Measurements from ENCODE around the gene DNM3. TPM values are rescaled to one million over a fixed set of nuclear protein-coding genes. Genes with fewer than 3 reads are reported as not detected.

Gene DNM3
- total RNA-seq, 1 experiment from 2014 or later = 0.71 TPM

GRCh38 chr1:171896936-171897703 lies 55.8 kb downstream of the DNM3 start:
- no peak overlapping the region for H3K4me3 ChIP-seq (ENCODE audit: low read depth, low read length, poor library complexity, severe bottlenecking)
- H3K36me3 ChIP-seq (ENCODE audit: insufficient read depth, low read length, poor library complexity, severe bottlenecking) = no peaks in the 10 kb centered on the region
- ChIA-PET POLR2A (ENCODE audit: low non-redundant PET) (no interaction called here), CTCF (no interaction called here)
- no peak for DNase-seq (ENCODE audit: low spot score)
- BruUV-seq (replicated peaks) = no TSS peak
- no peak for TF ChIP-seq EZH2 (IDR thresholded peaks at IDR 0.05; ENCODE audit: borderline replicate concordance, low read depth, low read length, poor library complexity, severe bottlenecking)
- H3K27ac ChIP-seq (ENCODE audit: low read depth, low read length, poor library complexity, severe bottlenecking) = no peak overlapping the region
- intact Hi-C loops (cut with micrococcal nuclease; ENCODE audit: unreplicated experiment) = no loop called here
- no peaks in the 10 kb centered on the region for H3K9me3 ChIP-seq (ENCODE audit: low read depth, low read length, poor library complexity, severe bottlenecking)
- no peaks in the 10 kb centered on the region for H3K27me3 ChIP-seq (replicated peaks; ENCODE audit: insufficient read depth, low read depth, low read length, poor library complexity)
- no peaks in the 10 kb centered on the region for H3K4me1 ChIP-seq (ENCODE audit: insufficient read depth, low read length, poor library complexity, severe bottlenecking)

DNA sequence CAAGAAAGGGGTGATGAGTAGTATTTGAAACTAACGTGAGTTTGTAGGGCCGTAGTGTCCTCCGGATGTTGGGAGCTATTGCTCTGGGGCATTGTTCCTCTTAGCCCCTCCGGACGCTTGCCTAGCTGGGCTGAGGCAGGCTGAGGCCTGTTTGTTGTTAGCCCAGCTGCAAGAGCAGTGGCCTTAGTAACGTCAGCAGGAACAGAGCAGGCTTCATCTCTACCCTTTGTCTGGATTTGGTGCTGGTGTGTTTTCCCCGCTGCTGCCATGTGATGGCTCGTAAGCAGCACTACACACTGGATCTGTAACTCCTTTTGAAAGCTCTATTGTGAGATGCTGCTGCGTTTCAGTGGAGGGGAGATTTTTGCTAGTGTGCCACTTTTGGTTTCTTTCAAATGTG lies 57.6 kb downstream of the DNM3 start:
- Histone ChIP-seq H3K4me3 (ENCODE audit: low read depth, low read length, poor library complexity, severe bottlenecking) (no peak overlapping the region), H3K27ac (ENCODE audit: low read depth, low read length, poor library complexity, severe bottlenecking) (no peak overlapping the region), H3K9me3 (ENCODE audit: low read depth, low read length, poor library complexity, severe bottlenecking) (no peaks in the 10 kb centered on the region), H3K36me3 (ENCODE audit: insufficient read depth, low read length, poor library complexity, severe bottlenecking) (no peaks in the 10 kb centered on the region), H3K27me3 (replicated peaks; ENCODE audit: insufficient read depth, low read depth, low read length, poor library complexity) (no peaks in the 10 kb centered on the region), H3K4me1 (ENCODE audit: insufficient read depth, low read length, poor library complexity, severe bottlenecking) (no peaks in the 10 kb centered on the region)
- intact Hi-C loops (cut with micrococcal nuclease; ENCODE audit: unreplicated experiment) = no loop called here
- no peak for DNase-seq (ENCODE audit: low spot score)
- BruUV-seq (replicated peaks) = no TSS peak
- ChIA-PET POLR2A (ENCODE audit: low non-redundant PET) (no interaction called here), CTCF (no interaction called here)
- TF ChIP-seq EZH2 (IDR thresholded peaks at IDR 0.05; ENCODE audit: borderline replicate concordance, low read depth, low read length, poor library complexity, severe bottlenecking) = no peak
- TF ChIP-seq CTCF (conservative IDR thresholded peaks at IDR 0.05; ENCODE audit: low read depth, low read length) = no peak

DNA sequence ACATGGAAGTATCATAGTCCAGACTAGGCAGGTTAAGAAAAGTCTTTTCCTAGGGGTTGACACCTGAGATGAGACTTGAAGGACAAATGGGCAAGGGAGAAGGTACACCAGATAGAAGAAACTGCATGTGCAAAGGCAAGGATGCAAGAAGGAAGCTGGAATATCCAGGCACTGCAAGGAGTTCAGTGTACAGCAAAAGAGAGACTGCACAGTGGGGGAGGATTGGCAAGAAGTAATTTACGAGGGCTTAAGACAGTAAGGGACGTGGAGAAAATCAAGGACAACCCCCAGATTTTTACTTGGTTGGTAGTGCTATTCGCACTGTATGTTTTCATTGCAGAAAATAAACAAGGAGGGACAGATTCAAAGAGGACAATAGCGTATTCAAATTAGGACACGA lies 58.5 kb downstream of the DNM3 start:
- Histone ChIP-seq H3K36me3 (ENCODE audit: insufficient read depth, low read length, poor library complexity, severe bottlenecking) (no peaks in the 10 kb centered on the region), H3K4me3 (ENCODE audit: low read depth, low read length, poor library complexity, severe bottlenecking) (no peak overlapping the region), H3K27me3 (replicated peaks; ENCODE audit: insufficient read depth, low read depth, low read length, poor library complexity) (no peaks in the 10 kb centered on the region), H3K27ac (ENCODE audit: low read depth, low read length, poor library complexity, severe bottlenecking) (no peak overlapping the region), H3K9me3 (ENCODE audit: low read depth, low read length, poor library complexity, severe bottlenecking) (no peaks in the 10 kb centered on the region), H3K4me1 (ENCODE audit: insufficient read depth, low read length, poor library complexity, severe bottlenecking) (no peaks in the 10 kb centered on the region)
- TF ChIP-seq CTCF (conservative IDR thresholded peaks at IDR 0.05; ENCODE audit: low read depth, low read length) (no peak), EZH2 (IDR thresholded peaks at IDR 0.05; ENCODE audit: borderline replicate concordance, low read depth, low read length, poor library complexity, severe bottlenecking) (no peak)
- ChIA-PET CTCF (no interaction called here), POLR2A (ENCODE audit: low non-redundant PET) (no interaction called here)
- intact Hi-C loops (cut with micrococcal nuclease; ENCODE audit: unreplicated experiment) = no loop called here
- DNase-seq (ENCODE audit: low spot score) = no peak
- BruUV-seq (replicated peaks) = no TSS peak

DNA sequence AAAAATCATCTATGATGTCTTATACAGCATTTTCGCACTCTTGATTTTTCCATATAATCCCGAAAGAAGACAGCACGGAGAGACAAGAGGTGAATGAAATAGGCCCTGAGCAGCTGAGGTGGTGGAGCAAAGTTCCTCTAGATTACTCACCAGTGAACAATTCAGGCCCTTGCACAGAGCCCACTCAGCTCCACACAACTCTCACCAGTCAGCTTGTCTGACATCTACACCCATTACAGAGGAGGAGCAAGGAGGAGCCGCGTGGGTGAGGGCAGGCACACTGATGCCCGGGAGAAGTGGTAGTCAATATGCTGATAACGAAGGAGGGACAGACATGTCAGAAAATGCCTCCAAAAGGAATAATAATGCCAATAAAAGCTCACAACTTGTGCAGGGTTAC lies 59.9 kb downstream of the DNM3 start:
- no TSS peak for BruUV-seq (replicated peaks)
- intact Hi-C loops (cut with micrococcal nuclease; ENCODE audit: unreplicated experiment) = no loop called here
- Histone ChIP-seq H3K27ac (ENCODE audit: low read depth, low read length, poor library complexity, severe bottlenecking) (no peak overlapping the region), H3K4me1 (ENCODE audit: insufficient read depth, low read length, poor library complexity, severe bottlenecking) (no peaks in the 10 kb centered on the region), H3K9me3 (ENCODE audit: low read depth, low read length, poor library complexity, severe bottlenecking) (no peaks in the 10 kb centered on the region), H3K36me3 (ENCODE audit: insufficient read depth, low read length, poor library complexity, severe bottlenecking) (no peaks in the 10 kb centered on the region), H3K27me3 (replicated peaks; ENCODE audit: insufficient read depth, low read depth, low read length, poor library complexity) (no peaks in the 10 kb centered on the region), H3K4me3 (ENCODE audit: low read depth, low read length, poor library complexity, severe bottlenecking) (no peak overlapping the region)
- DNase-seq (ENCODE audit: low spot score) = no peak
- ChIA-PET CTCF (no interaction called here), POLR2A (ENCODE audit: low non-redundant PET) (no interaction called here)
- TF ChIP-seq CTCF (conservative IDR thresholded peaks at IDR 0.05; ENCODE audit: low read depth, low read length) = no peak

All from A673 (cell line).